OCI-LY3 (cell line): ENCODE measurements around the gene KISS1.

Experiments used
- H2AFZ ChIP-seq: fragments of 200-600, 300-600 bp; shearing (Covaris generic); 2 replicates; pipeline ENCODE4 v1.6.0; 2014; ENCODE audit warnings: antibody characterized with exemption, low read depth, low read length
- H3K27ac ChIP-seq: fragments of 200-600, 300-600 bp; sonication (generic); 2 replicates; pipeline ENCODE4 v1.5.1; 2014; ENCODE audit warnings: mild to moderate bottlenecking, low read length, moderate library complexity, mixed read lengths
- H3K27me3 ChIP-seq: fragments of 200-600, 300-600 bp; sonication (generic); 2 replicates; pipeline ENCODE4 v1.6.1; 2014; ENCODE audit warnings: low read depth, low read length, mixed read lengths
- H3K36me3 ChIP-seq: fragments of 200-600, 300-600 bp; sonication (generic); replicated peaks from 2 replicates; pipeline ENCODE3; 2014; ENCODE audit warnings: low read depth, low read length, mixed read lengths
- H3K4me1 ChIP-seq: fragments of 300-600, 200-600 bp; sonication (generic); 2 replicates; pipeline ENCODE4 v1.6.1; 2014; ENCODE audit warnings: low read length, mixed read lengths
- H3K4me2 ChIP-seq: fragments of 200-600, 300-600 bp; sonication (generic); 2 replicates; pipeline ENCODE4 v1.6.1; 2014; ENCODE audit warnings: low read length, mixed read lengths
- H3K4me3 ChIP-seq: fragments of 300-600, 200-600 bp; sonication (generic); 2 replicates; pipeline ENCODE4 v1.5.1; 2014; ENCODE audit warnings: antibody characterized with exemption, mild to moderate bottlenecking, low read length, moderate library complexity
- H3K79me2 ChIP-seq: fragments of 300-600, 200-600 bp; shearing (Covaris generic); 2 replicates; pipeline ENCODE4 v1.6.1; 2014; ENCODE audit warnings: mild to moderate bottlenecking, low read length, mixed read lengths
- H3K9ac ChIP-seq: fragments of 300-600, 200-600 bp; shearing (Covaris generic); 2 replicates; pipeline ENCODE4 v1.6.0; 2014; ENCODE audit warnings: mild to moderate bottlenecking, low read length, moderate library complexity
- H3K9me3 ChIP-seq: fragments of 200-600, 300-600 bp; shearing (Covaris generic); 2 replicates; pipeline ENCODE4 v1.6.1; 2014; ENCODE audit warnings: low read length, mixed read lengths; ENCODE audit not compliant: insufficient read depth
- H4K20me1 ChIP-seq: fragments of 200-600, 300-600 bp; sonication (generic); 2 replicates; pipeline ENCODE4 v1.6.1; 2016; ENCODE audit warnings: low read length, mixed read lengths; ENCODE audit not compliant: insufficient read depth
- EZH2phosphoT487 ChIP-seq: fragments of 200-600 bp; shearing (Covaris generic); IDR thresholded peaks from 2 replicates; pipeline ENCODE4 v1.6.1; 2018; ENCODE audit warnings: antibody characterized with exemption, mixed run types, low read depth
- TF ChIP-seq, protein P1 (sequence below): fragments of 200-600, 300-600 bp; sonication (generic); IDR thresholded peaks from 2 replicates; pipeline ENCODE4 v1.5.1; 2014; ENCODE audit warnings: antibody characterized with exemption, low read length, low read depth

KISS1 gene

DNA sequence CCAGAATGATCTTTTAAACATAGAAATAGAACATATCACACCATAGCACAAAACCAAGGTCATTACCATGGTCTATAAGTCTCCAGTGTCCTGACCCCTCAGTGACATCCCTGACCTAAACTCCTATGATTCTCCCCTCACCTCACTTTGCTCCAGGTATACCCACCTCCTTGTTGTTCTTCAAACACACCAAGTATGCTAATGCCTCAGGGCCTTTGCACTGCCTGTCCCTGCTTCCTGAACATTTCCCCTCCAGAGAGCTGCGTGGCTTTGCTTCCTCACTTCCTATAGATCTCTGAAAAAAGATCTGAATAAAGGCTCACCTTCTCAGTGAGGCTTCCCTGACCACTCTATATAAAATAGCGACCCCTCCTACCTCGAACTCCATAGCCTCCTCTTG lies 16.4 kb upstream of the KISS1 start:
- H3K4me1 ChIP-seq: no peaks in the 10 kb centered on the region
- no peak overlapping the region for H3K4me3 ChIP-seq
- no peaks in the 10 kb centered on the region for H3K36me3 ChIP-seq
- no peaks in the 10 kb centered on the region for H3K79me2 ChIP-seq
- H3K9me3 ChIP-seq: no peaks in the 10 kb centered on the region
- H2AFZ ChIP-seq: no peak overlapping the region
- H4K20me1 ChIP-seq: no peaks in the 10 kb centered on the region
- H3K27ac ChIP-seq: no peak overlapping the region
- peaks cover 26% of the 10 kb centered on the region for H3K27me3 ChIP-seq
- TF ChIP-seq, protein P1, sequence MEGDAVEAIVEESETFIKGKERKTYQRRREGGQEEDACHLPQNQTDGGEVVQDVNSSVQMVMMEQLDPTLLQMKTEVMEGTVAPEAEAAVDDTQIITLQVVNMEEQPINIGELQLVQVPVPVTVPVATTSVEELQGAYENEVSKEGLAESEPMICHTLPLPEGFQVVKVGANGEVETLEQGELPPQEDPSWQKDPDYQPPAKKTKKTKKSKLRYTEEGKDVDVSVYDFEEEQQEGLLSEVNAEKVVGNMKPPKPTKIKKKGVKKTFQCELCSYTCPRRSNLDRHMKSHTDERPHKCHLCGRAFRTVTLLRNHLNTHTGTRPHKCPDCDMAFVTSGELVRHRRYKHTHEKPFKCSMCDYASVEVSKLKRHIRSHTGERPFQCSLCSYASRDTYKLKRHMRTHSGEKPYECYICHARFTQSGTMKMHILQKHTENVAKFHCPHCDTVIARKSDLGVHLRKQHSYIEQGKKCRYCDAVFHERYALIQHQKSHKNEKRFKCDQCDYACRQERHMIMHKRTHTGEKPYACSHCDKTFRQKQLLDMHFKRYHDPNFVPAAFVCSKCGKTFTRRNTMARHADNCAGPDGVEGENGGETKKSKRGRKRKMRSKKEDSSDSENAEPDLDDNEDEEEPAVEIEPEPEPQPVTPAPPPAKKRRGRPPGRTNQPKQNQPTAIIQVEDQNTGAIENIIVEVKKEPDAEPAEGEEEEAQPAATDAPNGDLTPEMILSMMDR: no peak
- no peak for TF ChIP-seq EZH2phosphoT487
- no peak overlapping the region for H3K9ac ChIP-seq
- H3K4me2 ChIP-seq: no peak overlapping the region

DNA sequence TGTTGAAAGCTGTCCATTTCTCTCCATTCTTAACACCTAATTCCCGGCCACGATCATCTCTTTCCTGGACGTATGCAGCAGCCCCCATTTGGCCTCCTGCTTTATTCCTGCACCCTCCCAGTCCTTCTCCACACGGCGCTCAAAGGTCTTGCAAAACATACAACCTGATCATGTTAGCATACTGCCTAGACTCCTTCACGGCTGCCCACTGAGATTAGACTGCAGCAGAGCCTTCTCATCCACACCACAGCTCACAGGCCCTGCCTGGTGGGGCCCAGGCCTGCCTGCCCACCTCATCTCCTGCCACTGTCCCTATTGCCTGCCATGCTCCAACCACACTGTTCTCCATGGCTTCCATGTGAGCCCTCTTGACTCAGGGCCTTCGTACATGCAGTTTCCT lies 14.8 kb upstream of the KISS1 start:
- Histone ChIP-seq H3K36me3 (no peaks in the 10 kb centered on the region), H3K79me2 (no peaks in the 10 kb centered on the region), H3K4me2 (no peak overlapping the region), H3K4me1 (no peaks in the 10 kb centered on the region), H3K27me3 (peaks cover 31% of the 10 kb centered on the region), H3K27ac (no peak overlapping the region), H3K4me3 (no peak overlapping the region), H3K9ac (no peak overlapping the region), H4K20me1 (no peaks in the 10 kb centered on the region), H3K9me3 (no peaks in the 10 kb centered on the region), H2AFZ (no peak overlapping the region)
- no peak for TF ChIP-seq EZH2phosphoT487
- TF ChIP-seq, protein P1: no peak

DNA sequence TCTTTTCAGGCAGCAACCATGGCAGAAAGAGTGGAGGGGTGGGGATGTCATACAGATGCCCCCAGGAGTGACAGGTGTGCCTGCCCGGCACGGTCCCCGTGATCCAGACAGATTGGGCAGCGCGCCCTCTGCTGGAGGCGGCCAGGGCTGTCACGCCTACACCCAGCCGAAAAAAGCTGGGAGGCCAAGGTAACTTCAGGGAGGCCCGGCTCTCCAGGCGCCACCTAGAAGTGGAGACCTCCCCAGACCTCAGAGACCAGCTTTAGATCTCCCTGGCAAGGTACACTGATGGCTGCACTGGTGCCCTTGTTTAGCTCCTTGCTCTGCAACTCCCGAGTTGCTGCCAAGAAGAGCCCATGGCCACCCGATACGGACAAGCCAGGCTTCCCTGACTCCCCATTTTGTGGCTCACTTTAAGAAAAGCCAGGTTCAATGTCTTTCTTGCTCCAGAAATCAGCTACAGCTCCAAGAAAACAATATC lies 10.9 kb upstream of the KISS1 start:
- no peak overlapping the region for H3K9ac ChIP-seq
- no peak overlapping the region for H3K27ac ChIP-seq
- H3K4me3 ChIP-seq: no peak overlapping the region
- no peaks in the 10 kb centered on the region for H4K20me1 ChIP-seq
- no peaks in the 10 kb centered on the region for H3K36me3 ChIP-seq
- peak overlapping the region; percentile 24; the same call in 1 of the 2 replicates for H3K4me2 ChIP-seq
- no peaks in the 10 kb centered on the region for H3K79me2 ChIP-seq
- no peaks in the 10 kb centered on the region for H3K4me1 ChIP-seq
- H3K27me3 ChIP-seq: peaks cover 50% of the 10 kb centered on the region
- H3K9me3 ChIP-seq: no peaks in the 10 kb centered on the region
- H2AFZ ChIP-seq: 0 out of 2 replicates have a peak overlapping the region, but pooled peaks have one; percentile 24
- TF ChIP-seq EZH2phosphoT487: no peak
- TF ChIP-seq, protein P1: peak; percentile 92

DNA sequence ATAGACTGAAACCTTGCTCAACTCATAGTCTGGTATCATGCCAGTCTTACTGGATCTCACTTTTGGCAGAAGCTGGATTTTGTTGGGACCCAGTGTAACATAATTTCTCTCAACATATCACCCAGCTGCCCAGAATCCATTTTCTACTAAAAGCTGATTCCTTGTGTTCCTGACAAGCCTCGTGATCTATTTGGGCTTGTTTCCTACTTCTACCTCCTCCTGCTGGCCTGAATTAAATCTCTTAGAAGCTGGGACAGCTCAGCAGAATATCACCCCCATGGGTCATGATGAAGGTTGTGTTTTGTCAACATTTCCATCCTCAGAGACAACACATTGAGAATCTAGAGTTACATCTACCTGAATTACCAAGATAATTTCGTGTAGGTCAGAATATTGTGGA lies 9.8 kb upstream of the KISS1 start:
- Histone ChIP-seq H3K4me3 (no peak overlapping the region), H4K20me1 (no peaks in the 10 kb centered on the region), H3K4me2 (no peak overlapping the region), H3K4me1 (no peaks in the 10 kb centered on the region), H3K9me3 (no peaks in the 10 kb centered on the region), H3K36me3 (no peaks in the 10 kb centered on the region), H3K79me2 (no peaks in the 10 kb centered on the region), H2AFZ (no peak overlapping the region), H3K9ac (no peak overlapping the region), H3K27ac (no peak overlapping the region), H3K27me3 (peaks cover 50% of the 10 kb centered on the region)
- TF ChIP-seq EZH2phosphoT487: no peak
- TF ChIP-seq, protein P1: no peak
